ENCODE results near the gene TNFRSF25.

DNA sequence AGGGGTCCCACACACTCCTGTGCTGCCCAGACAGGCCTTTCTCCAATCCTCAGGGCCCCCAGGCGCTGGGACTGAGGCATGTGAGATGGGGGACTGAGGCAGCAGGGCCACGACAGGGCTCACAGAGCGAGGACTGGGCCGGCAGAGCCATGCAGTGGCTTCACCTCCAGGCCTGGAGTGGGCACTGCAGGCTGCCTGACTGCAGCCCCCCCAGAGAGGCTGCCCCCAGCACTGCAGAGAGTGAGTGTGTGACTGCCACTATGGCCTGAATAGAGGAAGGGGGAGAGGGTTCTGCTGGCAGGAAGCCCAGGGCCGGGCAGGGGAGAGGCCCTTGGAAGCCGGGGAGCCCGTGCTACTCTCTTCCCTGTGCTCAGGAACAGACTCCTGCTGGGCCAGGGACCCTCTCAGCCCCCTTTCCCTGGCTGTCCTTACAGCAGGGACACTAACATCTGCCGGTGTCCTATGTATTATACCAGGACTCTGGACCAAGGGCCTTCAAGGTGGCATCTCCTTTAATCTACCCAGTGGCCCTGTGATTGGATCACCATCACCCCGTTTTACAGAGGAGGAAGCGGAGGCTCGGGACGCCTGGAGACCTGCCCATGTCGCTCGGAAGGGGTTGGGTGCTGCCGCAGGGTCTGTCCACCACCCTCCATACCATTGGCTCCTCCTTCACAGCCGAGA lies 45.7 kb upstream of the TNFRSF25 start:
- no peak for TF ChIP-seq POLR2A (IDR thresholded peaks at IDR 0.05)
- TF ChIP-seq CTCF (IDR thresholded peaks at IDR 0.05) = no peak

Measured in heart left ventricle (tissue), 13 donors.